Ascending aorta (tissue), 2 donors: Measurements from ENCODE around the gene RYR1. TPM values are rescaled to one million over a fixed set of nuclear protein-coding genes. Genes with fewer than 3 reads are reported as not detected.

Experiments used
- DNase-seq, 2 donors: peaks; one replicate each; pipeline ENCODE4 v3.0.0-alpha.2; 2019; ENCODE audit warnings: low spot score in 2 of 2
- H3K27ac ChIP-seq, 2 donors: fragments of 200-600 bp; sonication (generic); one replicate each; pipeline ENCODE4 v1.5.1; 2016 to 2017; ENCODE audit warnings: mild to moderate bottlenecking in 1 of 2
- H3K27me3 ChIP-seq: fragments of 200-600 bp; sonication (generic); one replicate; pipeline ENCODE4 v1.5.1; 2017
- H3K36me3 ChIP-seq, 2 donors: fragments of 200-600 bp; sonication (generic); one replicate each; pipeline ENCODE4 v1.5.1; 2016
- H3K4me1 ChIP-seq, 2 donors: fragments of 200-600 bp; sonication (generic); one replicate each; pipeline ENCODE4 v1.5.1; 2016 to 2017; ENCODE audit warnings: mild to moderate bottlenecking in 1 of 2
- H3K4me3 ChIP-seq, 2 donors: fragments of 200-600 bp; sonication (generic); one replicate each; pipeline ENCODE4 v1.5.1; 2016 to 2017; ENCODE audit warnings: mild to moderate bottlenecking in 1 of 2
- H3K9me3 ChIP-seq, 2 donors: fragments of 200-600 bp; sonication (generic); one replicate each; pipeline ENCODE4 v1.5.1; 2016
- CTCF ChIP-seq, 3 experiments: fragments of 200-600 bp in 2 of 3; fragments of 450-650 bp in 1 of 3; sonication (generic) in 2 of 3; IDR thresholded peaks; one replicate each; pipeline ENCODE4 v1.5.1; 2016 to 2019; ENCODE audit warnings: antibody characterized with exemption in 3 of 3, mild to moderate bottlenecking in 1 of 3, moderate library complexity in 1 of 3
- intact Hi-C: fragments of 100-400 bp; cut with DNase I; formaldehyde crosslinking; loops from one replicate; pipeline ENCODE4 v1.15.1; 2023
- total RNA-seq: library from RNA; depleted of rRNA; stranded (reverse); fragments of >200 nt; gene quantifications from one replicate; pipeline ENCODE4 v1.1.0, GENCODE V29; 2016

RYR1 gene
- total RNA-seq, 1 donor from 2014 or later, result 1.5 TPM

DNA sequence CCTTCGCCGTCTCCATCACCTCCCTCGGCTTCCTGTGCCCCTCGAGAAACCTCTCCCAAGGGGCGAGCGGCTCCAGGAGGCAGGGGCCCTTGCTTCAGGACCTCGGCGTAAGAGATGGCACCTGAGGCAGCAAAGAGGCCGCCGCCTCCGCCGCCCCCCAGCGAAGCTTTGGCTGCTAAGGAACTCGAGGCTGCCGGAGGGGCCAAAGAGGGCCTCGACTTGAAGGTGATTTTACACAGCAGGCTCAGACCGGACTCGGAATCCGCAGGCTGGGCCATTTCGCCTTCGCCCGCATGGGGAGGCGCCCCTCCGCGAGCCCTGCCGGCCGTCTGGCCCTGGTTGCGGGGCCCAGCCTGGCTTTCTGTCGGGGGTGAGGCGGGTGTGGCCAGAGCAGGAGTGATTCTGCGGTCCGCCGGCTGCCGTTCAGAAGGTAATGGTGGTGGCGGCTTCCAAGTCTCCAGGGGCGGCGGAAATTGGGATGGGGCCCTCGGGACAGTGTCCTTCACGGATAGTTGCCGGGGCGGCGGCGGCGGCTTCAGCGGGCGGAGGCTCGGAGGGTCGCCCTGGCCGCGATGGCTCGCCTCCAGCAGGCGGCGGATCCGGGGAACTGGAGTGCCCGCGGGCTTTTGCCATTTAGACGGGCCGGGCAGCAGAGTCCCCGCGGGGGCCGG is 47.1 kb upstream of the RYR1 start:
- H3K9me3 ChIP-seq, result no peaks in the 10 kb centered on the region
- no peaks in the 10 kb centered on the region for H3K27me3 ChIP-seq
- DNase-seq, result no peak
- peaks cover 6 to 20% of the 10 kb centered on the region in 2 donors for H3K4me1 ChIP-seq
- intact Hi-C loops, result loop anchor here (5.0 to 10.0 kb wide), 7 partner anchors 49 to 956 kb away; partner anchors contain the start of genes CATSPERG, EIF3K, MAP4K1 and SAMD4B
- H3K36me3 ChIP-seq, result peaks cover 32 to 33% of the 10 kb centered on the region in 2 donors
- no peak for TF ChIP-seq CTCF (IDR thresholded peaks at IDR 0.05)
- H3K27ac ChIP-seq, result no peak overlapping the region
- H3K4me3 ChIP-seq, result peak overlapping the region in 1 of 2 donors; percentile 94

- DNase-seq, result no peak
- Histone ChIP-seq H3K27me3 (no peaks in the 10 kb centered on the region), H3K36me3 (peaks cover 26 to 29% of the 10 kb centered on the region in 2 donors), H3K4me1 (peaks cover 6 to 20% of the 10 kb centered on the region in 2 donors), H3K9me3 (no peaks in the 10 kb centered on the region), H3K27ac (peak overlapping the region; percentile 91 to 97), H3K4me3 (peak overlapping the region; percentile 58 to 94)
- intact Hi-C loops, result loop anchor here (1.0 to 10.0 kb wide), 8 partner anchors 13 to 955 kb away; partner anchors contain the start of genes CATSPERG, EIF3K, MAP4K1 and PSMD8
- TF ChIP-seq CTCF (IDR thresholded peaks at IDR 0.05), result no peak
Observed at GRCh38 chr19:38386971-38387549, 46.4 kb upstream of the RYR1 start.

DNA sequence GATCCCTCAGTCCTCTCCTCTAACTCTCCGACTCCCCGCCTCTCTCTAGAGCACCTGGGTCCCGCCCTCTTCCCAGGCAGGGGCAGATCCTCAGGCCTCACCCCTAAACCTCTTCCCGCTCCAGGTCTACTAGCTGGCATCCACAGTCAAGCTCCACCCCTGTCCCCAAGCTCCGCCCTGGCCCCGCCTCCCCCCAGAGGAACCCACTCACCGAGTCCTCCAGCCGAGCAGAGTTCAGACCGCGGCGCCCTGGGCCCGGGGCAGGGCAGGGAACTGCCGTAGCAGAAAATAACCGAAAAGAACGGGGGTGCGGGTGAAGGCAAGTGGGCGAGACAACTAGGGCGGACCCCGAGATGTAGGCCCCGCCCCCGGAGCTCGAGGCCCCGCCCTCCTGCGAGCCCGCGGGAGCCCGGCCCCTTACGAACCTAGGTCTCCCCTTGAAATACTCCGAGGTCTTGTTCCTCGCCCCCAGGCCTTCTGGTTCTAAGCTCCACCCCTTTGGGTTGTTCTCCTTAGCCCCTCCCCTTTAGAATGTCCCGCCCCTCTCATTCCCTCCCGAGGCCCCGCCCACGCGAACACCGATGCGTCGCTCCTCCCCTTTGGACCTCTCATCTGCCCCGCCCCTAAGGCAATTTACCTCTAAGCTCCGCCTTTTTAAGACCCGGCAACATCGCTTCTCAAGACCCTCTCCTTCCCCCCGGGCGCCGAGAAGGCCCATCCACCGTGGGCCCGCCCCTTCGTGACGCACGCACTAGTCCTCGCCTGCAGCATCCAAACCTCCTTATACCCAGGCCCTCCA is 45.7 kb upstream of the RYR1 start, which contains the start of gene GGN:
GGN (minus strand) TSS at position 485 of the 799 bp plus-strand sequence. CDS start 773 bp downstream, outside the sequence.
- Histone ChIP-seq H3K4me1 (peaks cover 6 to 20% of the 10 kb centered on the region in 2 donors), H3K9me3 (no peaks in the 10 kb centered on the region), H3K27me3 (no peaks in the 10 kb centered on the region), H3K36me3 (peaks cover 19 to 28% of the 10 kb centered on the region in 2 donors), H3K27ac (peak within 1 kb of the TSS; percentile 91 to 97), H3K4me3 (peak within 1 kb of the TSS; percentile 58 to 94)
- intact Hi-C loops, result loop anchor here (1.0 to 10.0 kb wide), 9 partner anchors 13 to 955 kb away; partner anchors contain the start of genes CATSPERG, EIF3K, FAM98C and MAP4K1
- TF ChIP-seq CTCF (IDR thresholded peaks at IDR 0.05), result no peak
- peak; percentile 75 to 95 for DNase-seq

DNA sequence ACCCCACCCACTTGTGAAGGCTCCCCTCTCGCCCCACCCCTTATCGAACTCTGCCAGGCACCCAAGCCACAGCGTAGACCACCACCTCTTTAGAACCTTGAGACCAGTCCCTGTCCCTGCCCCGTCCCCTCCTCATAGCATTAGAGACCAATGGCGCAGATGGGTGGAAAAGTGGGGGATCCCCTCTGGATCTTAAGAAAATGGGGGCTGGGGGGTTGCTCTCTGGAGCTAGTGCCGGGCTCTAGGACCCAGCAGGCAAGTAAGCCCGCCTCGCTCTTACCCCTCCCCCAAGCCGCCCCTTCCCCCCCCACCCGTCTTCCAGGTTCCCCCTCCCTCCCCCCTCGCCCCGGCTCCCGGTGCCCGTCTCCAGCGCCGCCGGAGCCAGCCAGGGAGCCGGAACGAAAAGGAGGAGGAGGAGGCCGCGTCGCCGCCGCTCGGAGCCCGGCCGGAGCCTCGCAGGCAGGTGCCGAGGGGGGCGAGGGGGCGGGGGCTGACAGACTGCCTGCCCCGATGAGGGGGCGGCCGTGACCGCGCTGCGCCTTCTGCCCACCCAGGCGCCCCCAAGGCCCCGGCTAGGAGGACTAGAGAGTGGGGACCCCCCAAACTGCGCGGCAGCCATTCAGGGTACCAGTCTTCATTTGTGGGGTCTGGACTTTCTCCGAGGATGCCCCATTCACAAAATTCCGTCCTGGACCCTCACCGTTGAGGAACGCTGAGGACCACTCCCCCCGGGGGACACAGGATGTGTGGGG is 45.0 kb upstream of the RYR1 start, which contains the start of gene SPRED3:
SPRED3 (plus strand) TSS at position 349 of the 752 bp plus-strand sequence. CDS start 1,606 bp downstream, outside the sequence.
- Histone ChIP-seq H3K4me3 (peak within 1 kb of the TSS; percentile 58 to 94), H3K36me3 (peaks cover 12 to 20% of the 10 kb centered on the region in 2 donors), H3K4me1 (peaks cover 6 to 20% of the 10 kb centered on the region in 2 donors), H3K27me3 (no peaks in the 10 kb centered on the region), H3K9me3 (no peaks in the 10 kb centered on the region), H3K27ac (peak within 1 kb of the TSS; percentile 91 to 97)
- no peak for DNase-seq
- TF ChIP-seq CTCF (IDR thresholded peaks at IDR 0.05), result no peak
- intact Hi-C loops, result loop anchor here (1.0 to 10.0 kb wide), 8 partner anchors 15 to 954 kb away; partner anchors contain the start of genes CATSPERG, EIF3K, FAM98C and MAP4K1
